GM23338 (cell line): ENCODE measurements around the gene PCGF2.

Source experiments
- EZH2 ChIP-seq: fragments of 200-600 bp; sonication (generic); IDR thresholded peaks from one replicate; pipeline ENCODE4 v1.8.0; 2017; ENCODE audit warnings: antibody characterized with exemption, mild to moderate bottlenecking, low read depth; ENCODE audit not compliant: unreplicated experiment
- EZH2phosphoT487 ChIP-seq: fragments of 200-600 bp; sonication (generic); IDR thresholded peaks from one replicate; pipeline ENCODE4 v1.8.1; 2018; ENCODE audit warnings: antibody characterized with exemption; ENCODE audit not compliant: unreplicated experiment
- JUNB ChIP-seq: IDR thresholded peaks from one replicate; pipeline ENCODE4 v1.6.1; 2016; ENCODE audit warnings: antibody characterized with exemption; ENCODE audit not compliant: unreplicated experiment
- POLR2AphosphoS5 ChIP-seq: IDR thresholded peaks from 2 replicates; pipeline ENCODE4 v1.6.1; 2016; ENCODE audit warnings: antibody characterized with exemption, low read depth
- TF ChIP-seq, protein P1 (sequence below): IDR thresholded peaks from 2 replicates; pipeline ENCODE4 v1.6.1; 2016; ENCODE audit warnings: antibody characterized with exemption
- TF ChIP-seq, protein P2 (sequence below), 2 experiments: fragments of 200-600 bp in 1 of 2; sonication (generic) in 1 of 2; conservative IDR thresholded peaks; 2 replicates each; pipeline versions ENCODE4 v1.5.1 to v1.6.1; 2016 to 2017; ENCODE audit warnings: antibody characterized with exemption in 2 of 2, low read depth in 2 of 2, mild to moderate bottlenecking in 2 of 2, moderate library complexity in 1 of 2
- TF ChIP-seq, protein P3 (sequence below): IDR thresholded peaks from one replicate; pipeline ENCODE4 v1.6.1; 2018; ENCODE audit warnings: antibody characterized with exemption; ENCODE audit not compliant: unreplicated experiment

- TF ChIP-seq, protein P1, sequence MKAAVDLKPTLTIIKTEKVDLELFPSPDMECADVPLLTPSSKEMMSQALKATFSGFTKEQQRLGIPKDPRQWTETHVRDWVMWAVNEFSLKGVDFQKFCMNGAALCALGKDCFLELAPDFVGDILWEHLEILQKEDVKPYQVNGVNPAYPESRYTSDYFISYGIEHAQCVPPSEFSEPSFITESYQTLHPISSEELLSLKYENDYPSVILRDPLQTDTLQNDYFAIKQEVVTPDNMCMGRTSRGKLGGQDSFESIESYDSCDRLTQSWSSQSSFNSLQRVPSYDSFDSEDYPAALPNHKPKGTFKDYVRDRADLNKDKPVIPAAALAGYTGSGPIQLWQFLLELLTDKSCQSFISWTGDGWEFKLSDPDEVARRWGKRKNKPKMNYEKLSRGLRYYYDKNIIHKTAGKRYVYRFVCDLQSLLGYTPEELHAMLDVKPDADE, result no peak
- TF ChIP-seq, protein P2, sequence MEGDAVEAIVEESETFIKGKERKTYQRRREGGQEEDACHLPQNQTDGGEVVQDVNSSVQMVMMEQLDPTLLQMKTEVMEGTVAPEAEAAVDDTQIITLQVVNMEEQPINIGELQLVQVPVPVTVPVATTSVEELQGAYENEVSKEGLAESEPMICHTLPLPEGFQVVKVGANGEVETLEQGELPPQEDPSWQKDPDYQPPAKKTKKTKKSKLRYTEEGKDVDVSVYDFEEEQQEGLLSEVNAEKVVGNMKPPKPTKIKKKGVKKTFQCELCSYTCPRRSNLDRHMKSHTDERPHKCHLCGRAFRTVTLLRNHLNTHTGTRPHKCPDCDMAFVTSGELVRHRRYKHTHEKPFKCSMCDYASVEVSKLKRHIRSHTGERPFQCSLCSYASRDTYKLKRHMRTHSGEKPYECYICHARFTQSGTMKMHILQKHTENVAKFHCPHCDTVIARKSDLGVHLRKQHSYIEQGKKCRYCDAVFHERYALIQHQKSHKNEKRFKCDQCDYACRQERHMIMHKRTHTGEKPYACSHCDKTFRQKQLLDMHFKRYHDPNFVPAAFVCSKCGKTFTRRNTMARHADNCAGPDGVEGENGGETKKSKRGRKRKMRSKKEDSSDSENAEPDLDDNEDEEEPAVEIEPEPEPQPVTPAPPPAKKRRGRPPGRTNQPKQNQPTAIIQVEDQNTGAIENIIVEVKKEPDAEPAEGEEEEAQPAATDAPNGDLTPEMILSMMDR (conservative IDR thresholded peaks at IDR 0.05; ENCODE audit: low read depth in 2 of 2), result no peak
- no peak for TF ChIP-seq EZH2
- TF ChIP-seq POLR2AphosphoS5, result no peak
- TF ChIP-seq, protein P3, sequence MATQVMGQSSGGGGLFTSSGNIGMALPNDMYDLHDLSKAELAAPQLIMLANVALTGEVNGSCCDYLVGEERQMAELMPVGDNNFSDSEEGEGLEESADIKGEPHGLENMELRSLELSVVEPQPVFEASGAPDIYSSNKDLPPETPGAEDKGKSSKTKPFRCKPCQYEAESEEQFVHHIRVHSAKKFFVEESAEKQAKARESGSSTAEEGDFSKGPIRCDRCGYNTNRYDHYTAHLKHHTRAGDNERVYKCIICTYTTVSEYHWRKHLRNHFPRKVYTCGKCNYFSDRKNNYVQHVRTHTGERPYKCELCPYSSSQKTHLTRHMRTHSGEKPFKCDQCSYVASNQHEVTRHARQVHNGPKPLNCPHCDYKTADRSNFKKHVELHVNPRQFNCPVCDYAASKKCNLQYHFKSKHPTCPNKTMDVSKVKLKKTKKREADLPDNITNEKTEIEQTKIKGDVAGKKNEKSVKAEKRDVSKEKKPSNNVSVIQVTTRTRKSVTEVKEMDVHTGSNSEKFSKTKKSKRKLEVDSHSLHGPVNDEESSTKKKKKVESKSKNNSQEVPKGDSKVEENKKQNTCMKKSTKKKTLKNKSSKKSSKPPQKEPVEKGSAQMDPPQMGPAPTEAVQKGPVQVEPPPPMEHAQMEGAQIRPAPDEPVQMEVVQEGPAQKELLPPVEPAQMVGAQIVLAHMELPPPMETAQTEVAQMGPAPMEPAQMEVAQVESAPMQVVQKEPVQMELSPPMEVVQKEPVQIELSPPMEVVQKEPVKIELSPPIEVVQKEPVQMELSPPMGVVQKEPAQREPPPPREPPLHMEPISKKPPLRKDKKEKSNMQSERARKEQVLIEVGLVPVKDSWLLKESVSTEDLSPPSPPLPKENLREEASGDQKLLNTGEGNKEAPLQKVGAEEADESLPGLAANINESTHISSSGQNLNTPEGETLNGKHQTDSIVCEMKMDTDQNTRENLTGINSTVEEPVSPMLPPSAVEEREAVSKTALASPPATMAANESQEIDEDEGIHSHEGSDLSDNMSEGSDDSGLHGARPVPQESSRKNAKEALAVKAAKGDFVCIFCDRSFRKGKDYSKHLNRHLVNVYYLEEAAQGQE, result no peak
- no peak for TF ChIP-seq EZH2phosphoT487
- no peak for TF ChIP-seq JUNB
Observed at GRCh38 chr17:38796451-38797157, 48.5 kb upstream of the PCGF2 start.
